Keratinocyte (primary cell): ENCODE results near the gene PACC1. TPM values are rescaled to one million over a fixed set of nuclear protein-coding genes. Genes with fewer than 3 reads are reported as not detected.

Experiments used
- DNase-seq: peaks from one replicate; pipeline ENCODE4 v3.0.0-alpha.2; 2011; ENCODE audit warnings: low read depth, missing footprints, low spot score
- FAIRE-seq: peaks from 2 replicates; lab custom pipeline; 2011; peaks lifted over from hg19 to GRCh38; lab: Jason Lieb, UNC
- H2AFZ ChIP-seq: 2 replicates; pipeline ENCODE4 v1.6.0; 2012; ENCODE audit warnings: low read length, control low read depth, inconsistent platforms; ENCODE audit not compliant: control insufficient read depth
- H3K27ac ChIP-seq: 2 replicates; pipeline ENCODE4 v1.5.1; 2011; ENCODE audit warnings: low read length; ENCODE audit not compliant: control insufficient read depth, insufficient read depth
- H3K27me3 ChIP-seq: 3 replicates; pipeline ENCODE4 v1.6.0; 2011; ENCODE audit warnings: low read length; ENCODE audit not compliant: control insufficient read depth, insufficient read depth; ENCODE audit errors: extremely low read depth
- H3K36me3 ChIP-seq, 2 experiments: 2 replicates in 1 of 2; 3 replicates in 1 of 2; pipeline ENCODE4 v1.5.1; 2011; ENCODE audit warnings: low read length in 2 of 2, mild to moderate bottlenecking in 1 of 2; ENCODE audit not compliant: control insufficient read depth in 2 of 2, insufficient read depth in 2 of 2; ENCODE audit errors: extremely low read depth in 1 of 2
- H3K4me1 ChIP-seq: 3 replicates; pipeline ENCODE4 v1.5.1; 2011; ENCODE audit warnings: low read length; ENCODE audit not compliant: control insufficient read depth, insufficient read depth; ENCODE audit errors: extremely low read depth
- H3K4me2 ChIP-seq: 3 replicates; pipeline ENCODE4 v1.6.0; 2011; ENCODE audit warnings: low read depth, low read length; ENCODE audit not compliant: control insufficient read depth, insufficient read depth; ENCODE audit errors: extremely low read depth
- H3K4me3 ChIP-seq, 3 experiments: fragments of 200-600 bp in 1 of 3; sonication (generic) in 1 of 3; 2 replicates in 2 of 3; 3 replicates in 1 of 3; pipeline ENCODE4 v1.5.1; 2011 to 2016; ENCODE audit warnings: low read length in 3 of 3, mild to moderate bottlenecking in 3 of 3, control low read depth in 2 of 3, inconsistent platforms in 1 of 3, low read depth in 1 of 3, mixed read lengths in 1 of 3, mixed run types in 1 of 3, moderate library complexity in 1 of 3; ENCODE audit not compliant: control insufficient read depth in 2 of 3, insufficient read depth in 2 of 3; ENCODE audit errors: extremely low read depth in 1 of 3
- H3K79me2 ChIP-seq: 2 replicates; pipeline ENCODE4 v1.6.0; 2012; ENCODE audit warnings: low read length; ENCODE audit not compliant: control insufficient read depth, insufficient read depth
- H3K9ac ChIP-seq: 3 replicates; pipeline ENCODE4 v1.6.0; 2011; ENCODE audit warnings: low read length; ENCODE audit not compliant: control insufficient read depth, insufficient read depth; ENCODE audit errors: extremely low read depth
- H3K9me1 ChIP-seq: 3 replicates; pipeline ENCODE4 v1.6.0; 2011; ENCODE audit warnings: low read length; ENCODE audit not compliant: control insufficient read depth, insufficient read depth; ENCODE audit errors: extremely low read depth
- H3K9me3 ChIP-seq: 2 replicates; pipeline ENCODE4 v1.5.1; 2012; ENCODE audit warnings: low read depth, low read length; ENCODE audit not compliant: control insufficient read depth
- H4K20me1 ChIP-seq: 3 replicates; pipeline ENCODE4 v1.6.0; 2011; ENCODE audit warnings: low read length; ENCODE audit not compliant: control insufficient read depth, insufficient read depth; ENCODE audit errors: extremely low read depth
- CTCF ChIP-seq, 3 experiments: IDR thresholded peaks in 1 of 3; conservative IDR thresholded peaks in 1 of 3; optimal IDR thresholded peaks in 1 of 3; 2 replicates in 2 of 3; 3 replicates in 1 of 3; pipeline versions ENCODE3 to v1.5.1; 2011; ENCODE audit warnings: low read length in 3 of 3, mild to moderate bottlenecking in 3 of 3, moderate library complexity in 2 of 3, control low read depth in 1 of 3, inconsistent platforms in 1 of 3; ENCODE audit not compliant: insufficient read depth in 2 of 3; ENCODE audit errors: extremely low read depth in 1 of 3
- EZH2 ChIP-seq: IDR thresholded peaks from one replicate; pipeline ENCODE4 v1.6.1; 2012; ENCODE audit warnings: inconsistent platforms, mild to moderate bottlenecking, low read length, moderate library complexity
- dilution Hi-C: fragments of 300-500 bp; cut with MboI; formaldehyde crosslinking; loops from one replicate; pipeline ENCODE4 v1.7.0; 2020; ENCODE audit warnings: low sequenced_read_pairs; ENCODE audit not compliant: extremely low pct_ligation_motif_present
- polyA plus RNA-seq, 5 experiments: library from polyadenylated mRNA; depleted of rRNA in 3 of 5; stranded (reverse) in 3 of 5; stranded (forward) in 1 of 5; unstranded in 1 of 5; fragments of >200 nt; gene quantifications; 1 replicate in 1 of 5; 2 replicates in 3 of 5; 3 replicates in 1 of 5; pipeline versions ENCODE4 v1.2.1 to v1.2.3, GENCODE V29; 2011 to 2012; ENCODE audit warnings: missing spikeins in 2 of 5, low read depth in 1 of 5, low replicate concordance in 1 of 5

PACC1 gene
- polyA plus RNA-seq, 1 donor (not counting 4 experiments of a cell fraction or from before 2014, with no cell fraction given), result 12.7 TPM

GRCh38 chr1:212432661-212433576 lies 18.2 kb upstream of the PACC1 start, which contains the start of gene NENF:
Gene NENF (plus strand): TSS chr1:212432920. CDS start chr1:212432944, 24 bp downstream.
- peak within 1 kb of the TSS; percentile 78 for H3K9ac ChIP-seq
- no peaks in the 10 kb centered on the region for H3K27me3 ChIP-seq
- H3K4me1 ChIP-seq, result peaks cover 13% of the 10 kb centered on the region
- H2AFZ ChIP-seq, result peak within 1 kb of the TSS; percentile 89
- TF ChIP-seq CTCF (optimal IDR thresholded peaks at IDR 0.05 in 1 of 3, IDR thresholded peaks at IDR 0.05 in 1 of 3, conservative IDR thresholded peaks at IDR 0.05 in 1 of 3; ENCODE audit: extremely low read depth in 1 of 3, insufficient read depth in 2 of 3, low read length in 3 of 3), result no peak
- no peak for TF ChIP-seq EZH2
- no peak for DNase-seq
- H3K36me3 ChIP-seq, result no peaks in the 10 kb centered on the region
- peaks cover 17% of the 10 kb centered on the region for H3K79me2 ChIP-seq
- H3K4me2 ChIP-seq, result peak within 1 kb of the TSS; percentile 83
- dilution Hi-C loops, result no loop called here
- H4K20me1 ChIP-seq, result no peaks in the 10 kb centered on the region
- H3K4me3 ChIP-seq, result peak within 1 kb of the TSS; percentile 59 to 75 (median 70)
- peak within 1 kb of the TSS; percentile 77 for H3K27ac ChIP-seq
- FAIRE-seq, result no peak
- H3K9me1 ChIP-seq, result no peaks in the 10 kb centered on the region
- H3K9me3 ChIP-seq, result no peaks in the 10 kb centered on the region

- no peak for DNase-seq
- Histone ChIP-seq H3K9ac (peak overlapping the region; percentile 78), H2AFZ (peak overlapping the region; percentile 89), H3K27me3 (no peaks in the 10 kb centered on the region), H3K4me3 (peak overlapping the region; percentile 59 to 75 (median 70)), H4K20me1 (no peaks in the 10 kb centered on the region), H3K9me1 (no peaks in the 10 kb centered on the region), H3K27ac (peak overlapping the region; percentile 77), H3K36me3 (no peaks in the 10 kb centered on the region), H3K9me3 (no peaks in the 10 kb centered on the region), H3K4me1 (peaks cover 13% of the 10 kb centered on the region), H3K4me2 (peak overlapping the region; percentile 83), H3K79me2 (peaks cover 14% of the 10 kb centered on the region)
- TF ChIP-seq CTCF (optimal IDR thresholded peaks at IDR 0.05 in 1 of 3, IDR thresholded peaks at IDR 0.05 in 1 of 3, conservative IDR thresholded peaks at IDR 0.05 in 1 of 3; ENCODE audit: extremely low read depth in 1 of 3, insufficient read depth in 2 of 3, low read length in 3 of 3) (no peak), EZH2 (no peak)
- FAIRE-seq, result no peak
- dilution Hi-C loops, result no loop called here
These were observed 17.6 kb upstream of the PACC1 start for GRCh38 chr1:212432272-212432660.
